ENCODE data around the gene KNDC1.
"Not testable (repeated sequence)": the region's sequence is repeated elsewhere in the genome, so short reads cannot be mapped to it uniquely, and the experiment has no call there.

KNDC1 gene, protein sequence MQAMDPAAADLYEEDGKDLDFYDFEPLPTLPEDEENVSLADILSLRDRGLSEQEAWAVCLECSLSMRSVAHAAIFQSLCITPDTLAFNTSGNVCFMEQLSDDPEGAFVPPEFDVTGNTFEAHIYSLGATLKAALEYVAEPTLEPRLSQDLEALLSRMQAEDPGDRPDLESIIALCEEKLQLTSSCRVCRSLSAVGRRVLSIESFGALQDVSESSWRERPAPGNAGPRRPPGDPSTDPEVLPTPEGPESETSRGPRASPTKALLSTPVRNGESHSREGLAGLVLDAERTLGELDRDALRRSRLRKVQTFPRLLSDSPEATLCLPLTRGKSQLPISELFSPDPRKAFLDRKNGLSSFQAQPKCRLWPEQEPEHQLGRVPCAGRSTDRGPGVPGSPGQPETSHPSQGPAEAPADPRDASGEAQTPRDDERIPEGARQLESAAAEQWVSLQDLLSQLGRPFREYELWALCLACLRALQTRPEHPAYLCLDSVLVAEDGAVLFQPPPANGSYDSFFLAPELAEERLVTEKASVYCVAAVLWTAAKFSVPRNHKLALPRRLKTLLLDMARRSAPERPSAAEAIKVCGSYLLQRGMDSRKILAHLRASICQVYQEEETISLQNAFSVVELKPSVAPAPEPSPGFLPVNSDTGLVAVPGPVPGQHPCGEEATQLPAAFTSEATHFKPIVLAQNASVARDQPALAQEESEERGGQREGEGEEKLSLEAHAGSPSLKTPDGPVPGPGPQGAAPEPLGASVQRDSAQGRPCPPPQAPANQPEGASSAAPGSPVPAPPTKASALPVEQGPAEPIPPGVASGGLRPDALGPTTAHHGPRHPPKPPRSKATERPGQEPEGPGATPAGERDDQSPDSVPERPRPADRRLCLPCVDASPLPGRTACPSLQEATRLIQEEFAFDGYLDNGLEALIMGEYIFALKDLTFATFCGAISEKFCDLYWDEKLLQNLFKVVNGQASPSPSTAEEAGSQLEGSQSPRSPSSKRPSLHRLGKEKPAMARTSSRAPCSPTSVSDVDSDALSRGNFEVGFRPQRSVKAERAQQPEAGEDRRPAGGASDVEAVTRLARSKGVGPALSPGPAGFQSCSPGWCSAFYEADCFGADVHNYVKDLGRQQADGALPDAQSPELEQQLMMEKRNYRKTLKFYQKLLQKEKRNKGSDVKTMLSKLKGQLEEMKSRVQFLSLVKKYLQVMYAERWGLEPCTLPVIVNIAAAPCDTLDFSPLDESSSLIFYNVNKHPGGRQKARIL (N-terminal part only)

DNA sequence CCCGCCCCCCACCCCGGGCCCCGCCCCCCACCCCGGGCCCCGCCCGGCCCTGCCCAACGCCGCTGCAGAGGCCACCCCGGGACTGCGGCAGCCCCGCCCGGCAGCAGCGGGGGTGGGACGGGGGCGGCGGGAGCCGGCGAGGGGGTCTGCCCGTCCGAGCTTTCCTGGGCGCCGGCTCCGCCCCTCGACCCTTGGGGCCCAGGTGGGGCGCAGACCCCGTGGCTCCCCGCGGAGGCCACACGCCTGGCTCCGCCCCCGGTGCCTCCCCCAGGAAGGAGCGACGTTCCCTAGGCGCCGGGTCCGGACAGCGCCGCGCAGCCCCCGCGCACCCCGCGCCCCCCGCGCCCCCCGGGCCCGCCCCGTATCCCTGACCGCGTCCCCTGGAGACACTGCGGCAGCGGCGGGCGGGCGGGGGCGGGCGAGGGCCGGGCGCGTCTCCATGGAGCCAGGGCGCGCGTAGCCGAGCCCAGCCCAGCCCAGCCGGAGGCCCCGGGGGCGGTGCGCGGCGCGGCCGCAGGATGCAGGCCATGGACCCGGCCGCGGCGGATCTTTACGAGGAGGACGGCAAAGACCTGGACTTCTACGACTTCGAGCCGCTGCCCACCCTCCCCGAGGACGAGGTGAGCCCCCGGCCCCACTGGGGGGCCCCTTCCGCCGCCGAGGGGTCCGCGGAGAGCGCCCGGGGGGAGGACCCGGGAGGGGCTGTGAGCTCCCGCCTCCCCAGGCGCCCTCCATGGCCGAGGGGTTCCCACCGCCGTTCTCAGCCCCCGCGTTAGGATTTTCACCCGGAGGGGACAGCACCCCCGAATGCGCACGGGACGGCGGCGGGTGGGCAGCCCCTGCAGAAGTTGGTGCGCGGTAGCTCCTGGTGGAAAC, at the start of gene KNDC1:
TSS of gene KNDC1 (plus strand) at position 270 of the 876 bp plus-strand sequence. CDS start at position 519, 249 bp downstream.
- DNase-seq (ENCODE audit: extremely low read depth, insufficient read length), result no peak

GRCh38 chr10:133110609-133111275, 49.3 kb upstream of the KNDC1 start:
- no peak overlapping the region for H3K4me3 ChIP-seq (replicated peaks; ENCODE audit: low read depth, low read length)
- TF ChIP-seq CTCF (IDR thresholded peaks at IDR 0.05; ENCODE audit: insufficient read depth, low read length, poor library complexity, severe bottlenecking), result no peak
- DNase-seq (ENCODE audit: extremely low read depth, insufficient read length), result no peak
- no peaks in the 10 kb centered on the region for H3K36me3 ChIP-seq (ENCODE audit: control insufficient read depth, insufficient read depth, low read length)
- no peaks in the 10 kb centered on the region for H3K27me3 ChIP-seq (replicated peaks; ENCODE audit: control insufficient read depth, insufficient read depth, low read length)

More for the DNA sequence above, at the start of gene KNDC1:
- H3K4me3 ChIP-seq (replicated peaks; ENCODE audit: low read depth, low read length), result no peak within 1 kb of the TSS
- H3K36me3 ChIP-seq (ENCODE audit: control insufficient read depth, insufficient read depth, low read length), result no peaks in the 10 kb centered on the region
- no peak for TF ChIP-seq CTCF (IDR thresholded peaks at IDR 0.05; ENCODE audit: insufficient read depth, low read length, poor library complexity, severe bottlenecking)
- no peaks in the 10 kb centered on the region; the same call in 1 of the 2 replicates for H3K27me3 ChIP-seq (replicated peaks; ENCODE audit: control insufficient read depth, insufficient read depth, low read length)

DNA sequence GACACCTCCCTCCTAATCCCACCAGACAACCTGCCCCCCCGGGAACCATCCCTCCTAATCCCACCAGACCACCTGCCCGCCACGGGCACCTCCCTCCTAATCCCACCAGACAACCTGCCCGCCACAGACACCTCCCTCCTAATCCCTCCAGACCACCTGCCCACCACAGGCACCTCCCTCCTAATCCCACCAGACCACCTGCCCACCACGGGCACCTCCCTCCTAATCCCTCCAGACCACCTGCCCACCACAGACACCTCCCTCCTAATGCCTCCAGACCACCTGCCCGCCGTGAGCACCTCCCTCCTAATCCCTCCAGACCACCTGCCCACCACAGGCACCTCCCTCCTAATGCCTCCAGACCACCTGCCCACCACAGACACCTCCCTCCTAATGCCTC, 48.4 kb upstream of the KNDC1 start:
- not testable (repeated sequence) for H3K4me3 ChIP-seq (replicated peaks; ENCODE audit: low read depth, low read length); H3K36me3 ChIP-seq (ENCODE audit: control insufficient read depth, insufficient read depth, low read length); H3K27me3 ChIP-seq (replicated peaks; ENCODE audit: control insufficient read depth, insufficient read depth, low read length)
- peak; percentile 48 for DNase-seq (ENCODE audit: extremely low read depth, insufficient read length)

DNA sequence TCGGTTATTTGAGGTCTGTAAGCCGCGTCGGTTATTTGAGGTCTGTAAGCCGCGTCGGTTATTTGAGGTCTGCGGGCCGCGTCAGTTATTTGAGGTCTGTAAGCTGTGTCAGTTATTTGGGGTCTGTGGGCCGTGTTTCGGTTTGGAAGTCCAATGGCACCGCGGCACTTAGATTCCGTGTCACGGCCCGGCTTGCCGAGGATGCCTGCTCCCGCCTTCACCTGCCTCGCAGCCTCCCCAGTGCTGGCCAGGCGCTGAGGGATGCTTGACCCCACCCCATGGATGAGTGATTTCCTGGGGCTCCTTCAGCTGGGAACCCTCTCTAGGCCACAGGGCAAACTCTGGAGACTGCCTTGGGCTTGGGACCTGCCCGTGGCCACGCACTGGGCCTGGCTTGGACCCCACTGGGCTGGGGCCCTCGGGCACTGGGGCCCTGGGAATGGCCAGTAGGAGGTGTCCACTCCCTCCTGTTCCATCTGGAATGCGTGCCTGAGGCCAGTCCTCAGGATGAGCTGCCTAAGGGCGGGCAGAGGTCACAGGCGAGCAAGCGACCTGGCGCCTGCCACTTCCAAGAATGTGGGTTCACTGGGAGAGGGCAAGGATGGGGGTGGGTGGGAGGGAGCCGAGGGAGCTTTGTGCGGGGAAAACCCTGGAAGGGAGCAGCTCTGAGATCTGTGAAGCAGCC, 46.7 kb upstream of the KNDC1 start:
- no peaks in the 10 kb centered on the region for H3K27me3 ChIP-seq (replicated peaks; ENCODE audit: control insufficient read depth, insufficient read depth, low read length)
- TF ChIP-seq CTCF (IDR thresholded peaks at IDR 0.05; ENCODE audit: insufficient read depth, low read length, poor library complexity, severe bottlenecking), result no peak

DNA sequence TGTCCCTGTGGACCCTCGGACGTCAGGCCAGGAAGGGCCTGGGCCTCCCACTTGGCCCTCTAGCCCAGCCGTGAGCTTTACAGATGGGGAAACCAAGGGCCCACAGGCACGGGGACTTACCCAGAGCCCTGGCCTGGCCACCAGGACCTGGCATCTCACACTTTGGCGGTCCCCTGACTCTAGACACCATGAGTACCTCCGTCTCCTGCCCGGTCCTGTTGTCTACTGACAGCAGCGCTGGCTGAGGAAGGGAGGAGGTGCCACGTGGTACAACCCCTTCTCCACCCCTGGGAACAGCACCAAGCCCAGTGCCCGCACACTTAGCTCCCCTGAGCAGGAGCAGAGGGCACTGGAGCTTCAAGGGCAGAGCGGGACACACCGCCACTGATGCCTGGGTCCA, 46.2 kb upstream of the KNDC1 start:
- DNase-seq (ENCODE audit: extremely low read depth, insufficient read length), result no peak
- no peaks in the 10 kb centered on the region for H3K36me3 ChIP-seq (ENCODE audit: control insufficient read depth, insufficient read depth, low read length)
- H3K4me3 ChIP-seq (replicated peaks; ENCODE audit: low read depth, low read length), result no peak overlapping the region
- no peak for TF ChIP-seq CTCF (IDR thresholded peaks at IDR 0.05; ENCODE audit: insufficient read depth, low read length, poor library complexity, severe bottlenecking)
- no peaks in the 10 kb centered on the region for H3K27me3 ChIP-seq (replicated peaks; ENCODE audit: control insufficient read depth, insufficient read depth, low read length)

More for the DNA sequence above, 46.7 kb upstream of the KNDC1 start:
- no peak overlapping the region for H3K4me3 ChIP-seq (replicated peaks; ENCODE audit: low read depth, low read length)
- DNase-seq (ENCODE audit: extremely low read depth, insufficient read length), result no peak
- no peaks in the 10 kb centered on the region for H3K36me3 ChIP-seq (ENCODE audit: control insufficient read depth, insufficient read depth, low read length)
